HG03175 (cell line): ENCODE results near the gene GYG1.

Experiments used
- ATAC-seq: cut with Tn5 transposase; IDR thresholded peaks from one replicate; pipeline ENCODE4 v1.9.1; 2021; ENCODE audit warnings: mild to moderate bottlenecking, moderate library complexity; ENCODE audit not compliant: unreplicated experiment

The GYG1 gene

GRCh38 chr3:148991219-148992026 lies at the start of gene GYG1:
GYG1 (plus strand) TSS chr3:148991540; CDS start chr3:148991641, 101 bp downstream.
- ATAC-seq: peak; percentile 89

- peak; percentile 98 for ATAC-seq
Measured at GRCh38 chr3:148943506-148944205, 47.7 kb upstream of the GYG1 start.

GRCh38 chr3:148945116-148945515 lies 46.2 kb upstream of the GYG1 start:
- ATAC-seq: no peak

GRCh38 chr3:148948913-148949657 lies 42.3 kb upstream of the GYG1 start:
- no peak for ATAC-seq

- peak; percentile 61 for ATAC-seq
Measured at GRCh38 chr3:148950806-148951205, 40.5 kb upstream of the GYG1 start.

- ATAC-seq: no peak
Measured at GRCh38 chr3:148951599-148952361, 39.6 kb upstream of the GYG1 start.

- ATAC-seq: no peak
Measured at GRCh38 chr3:148953094-148953493, 38.2 kb upstream of the GYG1 start.

GRCh38 chr3:148954981-148955380 lies 36.4 kb upstream of the GYG1 start:
- ATAC-seq: no peak

- no peak for ATAC-seq
Measured at GRCh38 chr3:148955544-148956346, 35.6 kb upstream of the GYG1 start.

GRCh38 chr3:148957586-148957985 lies 33.8 kb upstream of the GYG1 start:
- ATAC-seq: no peak

GRCh38 chr3:148958696-148959095 lies 32.6 kb upstream of the GYG1 start:
- no peak for ATAC-seq

GRCh38 chr3:148962513-148962912 lies 28.8 kb upstream of the GYG1 start:
- no peak for ATAC-seq

GRCh38 chr3:148964809-148965208 lies 26.5 kb upstream of the GYG1 start:
- ATAC-seq: no peak

- ATAC-seq: no peak
Measured at GRCh38 chr3:148968321-148968720, 23.0 kb upstream of the GYG1 start.

- no peak for ATAC-seq
Measured at GRCh38 chr3:148970271-148970670, 21.1 kb upstream of the GYG1 start.

GRCh38 chr3:148971401-148972163 lies 19.8 kb upstream of the GYG1 start:
- no peak for ATAC-seq

GRCh38 chr3:148974726-148975125 lies 16.6 kb upstream of the GYG1 start:
- ATAC-seq: no peak

- ATAC-seq: no peak
Measured at GRCh38 chr3:148975248-148975647, 16.1 kb upstream of the GYG1 start.

- no peak for ATAC-seq
Measured at GRCh38 chr3:148975696-148976095, 15.6 kb upstream of the GYG1 start.
